GM12891 (cell line): ENCODE results near the gene SERPINB13.

Experiments used
- POLR2A ChIP-seq: IDR thresholded peaks from 2 replicates; pipeline ENCODE4 v1.6.1; 2011; ENCODE audit warnings: low read depth, low read length, control low read depth
- TAF1 ChIP-seq: IDR thresholded peaks from 2 replicates; pipeline ENCODE4 v1.6.1; 2011; ENCODE audit warnings: low read depth, low read length, control low read depth

DNA sequence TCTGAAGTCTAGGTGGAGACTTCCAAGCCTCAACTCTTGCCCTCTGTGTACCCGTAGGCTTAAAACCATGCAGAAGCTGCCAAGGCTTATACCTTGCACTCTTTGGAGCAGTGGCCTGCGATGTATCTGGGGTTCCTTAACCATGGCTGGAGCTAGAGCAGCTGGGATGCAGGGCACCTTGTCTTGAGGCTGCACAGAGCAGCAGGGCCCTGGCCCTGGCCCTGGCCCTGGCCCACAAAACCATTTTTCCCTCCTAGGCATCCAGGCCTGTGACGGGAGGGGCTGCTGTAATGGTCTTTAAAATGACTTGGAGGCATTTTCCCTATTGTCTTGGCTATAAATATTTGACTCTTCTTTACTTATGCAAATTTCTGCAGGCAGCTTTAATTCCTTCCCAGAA is 37.7 kb downstream of the SERPINB13 start:
- TF ChIP-seq POLR2A: no peak
- no peak for TF ChIP-seq TAF1
